OCI-LY7 (cell line): Measurements from ENCODE around the gene OASL. TPM values are rescaled to one million over a fixed set of nuclear protein-coding genes. Genes with fewer than 3 reads are reported as not detected.

Experiments
- BruUV-seq: library from RNA; stranded (reverse); fragments of 400-500 nt; replicated peaks from 2 replicates; lab custom pipeline; 2021; lab: Mats Ljungman, UMichigan
- CTCF ChIA-PET: fragments of 300-600 bp; sonication (Branson Sonifier 250); formaldehyde crosslinking; loops from one replicate; lab custom pipeline; 2022; ENCODE audit warnings: antibody characterized with exemption; ENCODE audit not compliant: unreplicated experiment; lab: Charles Lee
- POLR2A ChIA-PET: fragments of 300-600 bp; sonication (Branson Sonifier 250); formaldehyde crosslinking; loops from one replicate; lab custom pipeline; 2022; ENCODE audit warnings: antibody characterized with exemption; lab: Charles Lee
- DNase-seq: peaks from one replicate; pipeline ENCODE4 v3.0.0-alpha.2; 2015; ENCODE audit warnings: low spot score
- H2AFZ ChIP-seq: fragments of 200-600 bp; sonication (generic), shearing (Covaris generic); 2 replicates; pipeline ENCODE4 v1.6.1; 2014; ENCODE audit warnings: mild to moderate bottlenecking, antibody characterized with exemption, low read length, moderate library complexity
- H3K27ac ChIP-seq: fragments of 200-600 bp; sonication (generic); 2 replicates; pipeline ENCODE4 v1.5.1; 2014; ENCODE audit warnings: mixed run types, low read depth, mild to moderate bottlenecking, moderate library complexity, low read length, inconsistent platforms; ENCODE audit not compliant: poor library complexity, severe bottlenecking
- H3K36me3 ChIP-seq: fragments of 200-600 bp; sonication (generic); 2 replicates; pipeline ENCODE4 v1.6.1; 2014; ENCODE audit warnings: mild to moderate bottlenecking, antibody characterized with exemption, low read length, moderate library complexity, mixed read lengths; ENCODE audit not compliant: insufficient read depth
- H3K4me1 ChIP-seq: fragments of 200-600 bp; sonication (generic); 2 replicates; pipeline ENCODE4 v1.5.1; 2014; ENCODE audit warnings: mild to moderate bottlenecking, low read length; ENCODE audit not compliant: insufficient read depth, poor library complexity, severe bottlenecking
- H3K4me2 ChIP-seq: fragments of 200-600 bp; sonication (generic); 2 replicates; pipeline ENCODE4 v1.6.1; 2014; ENCODE audit warnings: mild to moderate bottlenecking, low read length
- H3K4me3 ChIP-seq: fragments of 200-600 bp; sonication (generic); 2 replicates; pipeline ENCODE4 v1.5.1; 2014; ENCODE audit warnings: mild to moderate bottlenecking, low read depth, low read length; ENCODE audit not compliant: poor library complexity, severe bottlenecking
- H3K79me2 ChIP-seq: fragments of 200-600 bp; sonication (generic); 2 replicates; pipeline ENCODE4 v1.6.1; 2016; ENCODE audit warnings: low read depth, mild to moderate bottlenecking, low read length, moderate library complexity, mixed read lengths; ENCODE audit not compliant: insufficient read depth
- H3K9me2 ChIP-seq: fragments of 200-600 bp; sonication (generic); 2 replicates; pipeline ENCODE4 v1.6.1; 2016; ENCODE audit warnings: mild to moderate bottlenecking, low read length, mixed read lengths; ENCODE audit not compliant: insufficient read depth
- H3K9me3 ChIP-seq: fragments of 200-600 bp; sonication (generic); 2 replicates; pipeline ENCODE4 v1.6.1; 2014; ENCODE audit warnings: mild to moderate bottlenecking, mixed run types, low read length, mixed read lengths
- H4K20me1 ChIP-seq: fragments of 200-600 bp; sonication (generic); 2 replicates; pipeline ENCODE4 v1.6.1; 2014; ENCODE audit warnings: mild to moderate bottlenecking, antibody characterized with exemption, low read length, moderate library complexity, mixed read lengths; ENCODE audit not compliant: insufficient read depth
- CTCF ChIP-seq: fragments of 200-600 bp; sonication (generic); conservative IDR thresholded peaks from 2 replicates; pipeline ENCODE4 v1.5.1; 2014; ENCODE audit warnings: mild to moderate bottlenecking, antibody characterized with exemption, low read length, moderate library complexity, mixed read lengths
- EZH2phosphoT487 ChIP-seq: fragments of 200-600 bp; sonication (generic); IDR thresholded peaks from 2 replicates; pipeline ENCODE4 v1.6.1; 2018; ENCODE audit warnings: low read depth, borderline replicate concordance, mild to moderate bottlenecking, mixed run types, antibody characterized with exemption, low read length, moderate library complexity, mixed read lengths
- intact Hi-C: fragments of 100-400 bp; cut with micrococcal nuclease; formaldehyde crosslinking; loops from one replicate; pipeline ENCODE4 v1.10.0; 2022; ENCODE audit not compliant: unreplicated experiment
- total RNA-seq, 2 experiments: library from RNA; depleted of rRNA in 1 of 2; stranded (reverse); fragments of >200 nt in 1 of 2; shearing (Covaris generic) in 1 of 2; gene quantifications; 2 replicates each; pipeline ENCODE4 v1.2.3, GENCODE V29; 2014 to 2022

OASL gene
- total RNA-seq, 2 experiments from 2014 or later: 0.09 to 0.25 TPM

GRCh38 chr12:120988234-120988633, 50.8 kb downstream of the OASL start:
- CTCF ChIA-PET: no interaction called here
- Histone ChIP-seq H4K20me1 (no peaks in the 10 kb centered on the region), H3K4me3 (no peak overlapping the region), H2AFZ (no peak overlapping the region), H3K9me2 (no peaks in the 10 kb centered on the region), H3K9me3 (no peaks in the 10 kb centered on the region), H3K36me3 (no peaks in the 10 kb centered on the region), H3K79me2 (no peaks in the 10 kb centered on the region), H3K27ac (no peak overlapping the region), H3K4me1 (no peaks in the 10 kb centered on the region), H3K4me2 (no peak overlapping the region)
- no peak for DNase-seq
- BruUV-seq: no TSS peak
- intact Hi-C loops: no loop called here
- TF ChIP-seq CTCF: no peak
- TF ChIP-seq EZH2phosphoT487: no peak
- POLR2A ChIA-PET: no interaction called here

- POLR2A ChIA-PET: interaction anchor here (0.7 kb wide), 1 partner anchor 308 kb away, joined by 4 read pairs; no protein-coding TSS in a partner anchor
- CTCF ChIA-PET: no interaction called here
- H2AFZ ChIP-seq: no peak overlapping the region
Measured at GRCh38 chr12:120984351-120984898, 54.6 kb downstream of the OASL start.

More at GRCh38 chr12:120984351-120984898, 54.6 kb downstream of the OASL start:
- no peaks in the 10 kb centered on the region for H3K9me2 ChIP-seq
- H3K9me3 ChIP-seq: no peaks in the 10 kb centered on the region
- intact Hi-C loops: no loop called here
- H4K20me1 ChIP-seq: no peaks in the 10 kb centered on the region
- H3K4me2 ChIP-seq: no peak overlapping the region
- no peak overlapping the region for H3K4me3 ChIP-seq
- TF ChIP-seq EZH2phosphoT487 (no peak), CTCF (no peak)
- no TSS peak for BruUV-seq
- no peak for DNase-seq
- no peak overlapping the region for H3K27ac ChIP-seq
- no peaks in the 10 kb centered on the region for H3K4me1 ChIP-seq
- no peaks in the 10 kb centered on the region for H3K36me3 ChIP-seq
- H3K79me2 ChIP-seq: no peaks in the 10 kb centered on the region
